IMR-90 (cell line): ENCODE data around the gene RANBP9. TPM values are rescaled to one million over a fixed set of nuclear protein-coding genes. Genes with fewer than 3 reads are reported as not detected.

Experiments
- ATAC-seq: fragments of 200-7000 bp; cut with Tn5 transposase; 2 replicates; pipeline ENCODE4 v1.9.1; 2020; ENCODE audit warnings: low read depth, mild to moderate bottlenecking, moderate library complexity
- BruUV-seq: library from RNA; stranded (reverse); fragments of 400-500 nt; replicated peaks from 2 replicates; lab custom pipeline; 2021; lab: Mats Ljungman, UMichigan
- CTCF ChIA-PET: fragments of 300-600 bp; formaldehyde crosslinking; extraction: SDS; loops from one replicate; lab custom pipeline; 2021; ENCODE audit warnings: antibody characterized with exemption; lab: Yijun Ruan, JAX
- POLR2A ChIA-PET: fragments of 300-600 bp; sonication (Branson Sonifier 250); formaldehyde crosslinking; loops from one replicate; lab custom pipeline; 2022; ENCODE audit warnings: antibody characterized with exemption; ENCODE audit not compliant: unreplicated experiment; lab: Charles Lee
- DNase-seq: peaks from one replicate; pipeline ENCODE4 v3.0.0; 2013
- H2AFZ ChIP-seq: replicated peaks from 2 replicates; pipeline ENCODE3; 2013; ENCODE audit warnings: low read length, mild to moderate bottlenecking; ENCODE audit not compliant: poor library complexity
- H2AK5ac ChIP-seq: 2 replicates; pipeline ENCODE4 v1.6.1; 2013; ENCODE audit warnings: low read depth, low read length, inconsistent platforms
- H2AK9ac ChIP-seq: replicated peaks from 2 replicates; pipeline ENCODE3; 2013; ENCODE audit warnings: mild to moderate bottlenecking, low read depth, low read length, moderate library complexity; ENCODE audit not compliant: poor library complexity
- H2BK120ac ChIP-seq: 2 replicates; pipeline ENCODE4 v1.6.1; 2013; ENCODE audit warnings: low read depth, low read length, inconsistent platforms
- H2BK15ac ChIP-seq: 3 replicates; pipeline ENCODE4 v1.6.1; 2013; ENCODE audit warnings: low read depth, low read length, inconsistent platforms
- H2BK20ac ChIP-seq: 2 replicates; pipeline ENCODE4 v1.6.1; 2013; ENCODE audit warnings: low read depth, mild to moderate bottlenecking, inconsistent platforms, low read length, moderate library complexity
- H2BK5ac ChIP-seq: 2 replicates; pipeline ENCODE4 v1.6.1; 2013; ENCODE audit warnings: mild to moderate bottlenecking, low read depth, low read length, inconsistent platforms; ENCODE audit not compliant: poor library complexity, severe bottlenecking
- H3K14ac ChIP-seq: replicated peaks from 2 replicates; pipeline ENCODE4 v1.6.1; 2013; ENCODE audit warnings: low read depth, low read length, inconsistent platforms
- H3K18ac ChIP-seq: 2 replicates; pipeline ENCODE4 v1.6.1; 2013; ENCODE audit warnings: low read depth, low read length, control low read depth
- H3K23ac ChIP-seq: 2 replicates; pipeline ENCODE4 v1.6.1; 2013; ENCODE audit warnings: low read depth, low read length, inconsistent platforms
- H3K27ac ChIP-seq: 2 replicates; pipeline ENCODE4 v1.5.1; 2013; ENCODE audit warnings: mild to moderate bottlenecking, control low read depth, low read length; ENCODE audit not compliant: insufficient read depth
- H3K27me3 ChIP-seq: 2 replicates; pipeline ENCODE4 v1.6.1; 2013; ENCODE audit warnings: low read length; ENCODE audit not compliant: control insufficient read depth, insufficient read depth
- H3K36me3 ChIP-seq: 2 replicates; pipeline ENCODE4 v1.6.1; 2013; ENCODE audit warnings: low read length, mixed read lengths; ENCODE audit not compliant: control insufficient read depth, insufficient read depth
- H3K4ac ChIP-seq: 2 replicates; pipeline ENCODE4 v1.6.1; 2013; ENCODE audit warnings: low read depth, low read length, inconsistent platforms
- H3K4me1 ChIP-seq: 2 replicates; pipeline ENCODE4 v1.6.1; 2013; ENCODE audit warnings: low read length, mixed read lengths; ENCODE audit not compliant: control insufficient read depth, insufficient read depth
- H3K4me2 ChIP-seq: 2 replicates; pipeline ENCODE4 v1.6.1; 2013; ENCODE audit warnings: low read depth, mild to moderate bottlenecking, control low read depth, low read length, moderate library complexity
- H3K4me3 ChIP-seq: 2 replicates; pipeline ENCODE4 v1.5.1; 2013; ENCODE audit warnings: low read depth, mild to moderate bottlenecking, control low read depth, low read length, moderate library complexity; ENCODE audit not compliant: insufficient read depth
- H3K56ac ChIP-seq: 2 replicates; pipeline ENCODE4 v1.6.1; 2013; ENCODE audit warnings: low read length, inconsistent platforms; ENCODE audit not compliant: insufficient read depth; ENCODE audit errors: extremely low read depth
- H3K79me1 ChIP-seq, 2 experiments: 2 replicates each; pipeline ENCODE4 v1.6.1; 2013; ENCODE audit warnings: low read length in 2 of 2, inconsistent platforms in 1 of 2, low read depth in 1 of 2
- H3K9ac ChIP-seq: 2 replicates; pipeline ENCODE4 v1.6.1; 2013; ENCODE audit warnings: low read depth, low read length, control low read depth
- H3K9me1 ChIP-seq: 2 replicates; pipeline ENCODE4 v1.6.1; 2013; ENCODE audit warnings: low read length, inconsistent platforms; ENCODE audit not compliant: insufficient read depth
- H3K9me3 ChIP-seq: 2 replicates; pipeline ENCODE4 v1.6.1; 2013; ENCODE audit warnings: low read length; ENCODE audit not compliant: control insufficient read depth, insufficient read depth
- H4K20me1 ChIP-seq: 2 replicates; pipeline ENCODE4 v1.6.1; 2013; ENCODE audit warnings: low read length, inconsistent platforms; ENCODE audit not compliant: insufficient read depth
- H4K5ac ChIP-seq: 2 replicates; pipeline ENCODE4 v1.6.1; 2013; ENCODE audit warnings: mild to moderate bottlenecking, low read depth, low read length, control low read depth
- H4K8ac ChIP-seq, 2 experiments: 2 replicates each; pipeline ENCODE4 v1.6.1; 2013; ENCODE audit warnings: low read depth in 2 of 2, low read length in 2 of 2, control low read depth in 1 of 2, inconsistent platforms in 1 of 2
- H4K91ac ChIP-seq: 2 replicates; pipeline ENCODE4 v1.6.1; 2013; ENCODE audit warnings: low read depth, low read length, inconsistent platforms; ENCODE audit not compliant: insufficient read depth
- BHLHE40 ChIP-seq: fragments of 150-350 bp; IDR thresholded peaks from 2 replicates; pipeline ENCODE4 v1.6.1; 2016; ENCODE audit warnings: mild to moderate bottlenecking, low read depth, low read length
- CEBPB ChIP-seq: IDR thresholded peaks from 2 replicates; pipeline ENCODE4 v1.6.1; 2012; ENCODE audit warnings: low read depth, low read length, improper control_type of control experiment
- CHD1 ChIP-seq: IDR thresholded peaks from 2 replicates; pipeline ENCODE4 v1.6.1; 2012; ENCODE audit warnings: low read depth, low read length, improper control_type of control experiment
- FOS ChIP-seq: fragments of 150-350 bp; IDR thresholded peaks from 2 replicates; pipeline ENCODE4 v1.6.1; 2016; ENCODE audit warnings: low read depth, low read length
- MAFK ChIP-seq: IDR thresholded peaks from 2 replicates; pipeline ENCODE4 v1.6.1; 2012; ENCODE audit warnings: low read depth, low read length, improper control_type of control experiment
- MAZ ChIP-seq: IDR thresholded peaks from 2 replicates; pipeline ENCODE4 v1.6.1; 2012; ENCODE audit warnings: low read depth, mild to moderate bottlenecking, low read length, improper control_type of control experiment, moderate library complexity, borderline replicate concordance
- POLR2A ChIP-seq: IDR thresholded peaks from 2 replicates; pipeline ENCODE4 v1.6.1; 2012; ENCODE audit warnings: mild to moderate bottlenecking, low read depth, low read length
- RAD21 ChIP-seq: IDR thresholded peaks from 2 replicates; pipeline ENCODE4 v1.6.1; 2012; ENCODE audit warnings: low read length, improper control_type of control experiment
- RCOR1 ChIP-seq: IDR thresholded peaks from 2 replicates; pipeline ENCODE4 v1.6.1; 2012; ENCODE audit warnings: mild to moderate bottlenecking, low read length, improper control_type of control experiment; ENCODE audit not compliant: insufficient replicate concordance
- SMC3 ChIP-seq: fragments of 150-350 bp; IDR thresholded peaks from 2 replicates; pipeline ENCODE4 v1.6.1; 2016; ENCODE audit warnings: low read depth, mild to moderate bottlenecking, antibody characterized with exemption, low read length, moderate library complexity
- WGBS, 2 experiments: methylation state at CpG; one replicate each; pipeline versions ENCODE4 v1.1.5 to v1.1.7; 2013; ENCODE audit warnings: missing lambda C conversion rate in 2 of 2; ENCODE audit not compliant: insufficient read length in 1 of 2; ENCODE audit errors: extremely low coverage in 2 of 2; 5-methylcytosine and 5-hydroxymethylcytosine counted together
- dilution Hi-C: fragments of 300-500 bp; cut with HindIII; formaldehyde crosslinking; loops from one replicate; pipeline ENCODE4 v1.14.3; 2018; ENCODE audit warnings: low sequenced_read_pairs; ENCODE audit not compliant: unreplicated experiment
- in situ Hi-C: fragments of 300-500 bp; cut with MboI; formaldehyde crosslinking; loops from 3 replicates; pipeline ENCODE4 v1.14.3; 2019; ENCODE audit warnings: low sequenced_read_pairs, inconsistent platforms, mixed read lengths
- intact Hi-C: fragments of 100-400 bp; cut with micrococcal nuclease; formaldehyde crosslinking; loops from 2 replicates; pipeline ENCODE4 v1.10.0; 2022
- polyA plus RNA-seq, 3 experiments: library from polyadenylated mRNA; depleted of rRNA; stranded (reverse); fragments of >200 nt; gene quantifications; 2 replicates each; pipeline ENCODE4 v1.2.3, GENCODE V29; 2012; ENCODE audit warnings: low replicate concordance in 1 of 3
- total RNA-seq: library from RNA; depleted of rRNA; stranded (reverse); fragments of >200 nt; gene quantifications from 2 replicates; pipeline ENCODE4 v1.2.3, GENCODE V29; 2012
- TF ChIP-seq, protein P1 (sequence below): fragments of 150-350 bp; IDR thresholded peaks from 2 replicates; pipeline ENCODE4 v1.6.1; 2016; ENCODE audit warnings: low read depth, mild to moderate bottlenecking, low read length, moderate library complexity, borderline replicate concordance
- TF ChIP-seq, protein P2 (sequence below): fragments of 150-350 bp; IDR thresholded peaks from 2 replicates; pipeline ENCODE4 v1.6.1; 2017; ENCODE audit warnings: mild to moderate bottlenecking, antibody characterized with exemption, low read length, low read depth

The RANBP9 gene
- total and polyA plus RNA-seq, 2 of the 4 experiments (the other 2 are of a cell fraction) = 17.7 to 27.8 TPM

DNA sequence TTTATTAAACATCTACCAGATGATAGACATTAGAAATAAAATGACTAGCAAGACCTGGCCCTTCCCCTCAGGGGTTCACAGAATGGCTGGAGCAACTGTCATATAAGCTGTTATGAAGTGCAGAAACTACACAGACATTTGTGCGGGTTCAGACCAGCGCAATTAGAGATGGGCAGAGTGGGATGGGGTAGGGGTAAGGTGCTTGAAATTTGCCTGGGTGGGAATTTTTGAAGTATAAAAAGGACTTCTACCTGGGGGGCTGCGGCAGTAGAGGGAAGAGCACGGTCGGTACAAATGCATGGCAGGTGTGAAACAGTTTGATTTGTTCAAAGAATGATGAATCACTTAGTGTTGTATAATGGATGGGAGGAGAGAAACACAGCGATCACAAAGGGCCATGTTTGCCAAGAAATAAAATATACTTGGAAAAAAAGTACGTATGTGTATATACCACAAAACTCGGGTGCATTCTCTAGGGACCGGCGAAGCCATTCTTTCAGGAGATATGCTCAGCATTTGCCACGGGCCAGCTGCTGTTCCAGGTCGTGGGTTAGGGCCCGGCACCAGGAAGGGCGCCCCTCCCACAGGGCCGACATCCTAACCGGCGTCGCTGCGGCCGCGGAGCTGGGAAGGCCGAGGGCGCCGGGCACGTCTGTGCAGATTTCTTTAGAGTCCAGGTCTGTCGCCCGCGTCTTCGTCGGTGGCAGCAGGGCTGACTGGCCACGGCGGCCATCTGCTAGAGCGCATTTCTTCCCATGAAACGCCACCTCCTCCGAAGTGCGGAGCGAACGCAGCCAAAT lies 97.3 kb downstream of the RANBP9 start (continued):
- TF ChIP-seq, protein P1, sequence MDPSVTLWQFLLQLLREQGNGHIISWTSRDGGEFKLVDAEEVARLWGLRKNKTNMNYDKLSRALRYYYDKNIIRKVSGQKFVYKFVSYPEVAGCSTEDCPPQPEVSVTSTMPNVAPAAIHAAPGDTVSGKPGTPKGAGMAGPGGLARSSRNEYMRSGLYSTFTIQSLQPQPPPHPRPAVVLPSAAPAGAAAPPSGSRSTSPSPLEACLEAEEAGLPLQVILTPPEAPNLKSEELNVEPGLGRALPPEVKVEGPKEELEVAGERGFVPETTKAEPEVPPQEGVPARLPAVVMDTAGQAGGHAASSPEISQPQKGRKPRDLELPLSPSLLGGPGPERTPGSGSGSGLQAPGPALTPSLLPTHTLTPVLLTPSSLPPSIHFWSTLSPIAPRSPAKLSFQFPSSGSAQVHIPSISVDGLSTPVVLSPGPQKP = no peak
- no peak for TF ChIP-seq CHD1

DNA sequence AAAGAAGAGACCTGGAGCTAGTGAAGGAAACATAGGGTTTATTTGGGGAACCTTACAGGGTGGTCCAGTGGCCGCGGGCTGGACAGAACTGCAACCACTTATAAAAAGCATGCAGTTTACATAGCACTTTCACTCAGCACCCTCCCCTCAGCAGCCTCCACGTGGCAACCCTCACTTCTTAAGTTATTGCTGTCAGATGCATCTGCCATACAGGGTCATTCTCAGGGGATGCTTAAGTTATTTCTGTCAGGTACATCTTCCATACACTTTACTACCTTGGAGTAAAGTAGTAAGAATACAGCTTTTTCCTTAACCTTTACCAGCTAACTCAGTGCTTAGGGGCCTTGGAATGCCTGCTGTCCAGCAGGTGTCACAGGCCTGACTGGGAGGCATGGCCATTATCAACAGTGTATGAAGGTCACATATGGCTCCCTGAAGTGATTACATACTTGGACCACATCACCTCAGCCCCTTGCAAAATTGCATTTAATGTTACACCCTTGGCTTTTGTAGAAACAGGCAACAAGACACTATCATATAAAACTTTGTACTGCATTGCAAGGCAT lies 98.5 kb downstream of the RANBP9 start:
- POLR2A ChIA-PET = no interaction called here
- 0 out of 2 replicates have a peak overlapping the region, but pooled peaks have one; percentile 4 for H3K23ac ChIP-seq
- intact Hi-C loops = no loop called here
- no peak overlapping the region for H2AFZ ChIP-seq
- H3K4ac ChIP-seq = no peak overlapping the region
- no peak overlapping the region for H2BK120ac ChIP-seq
- H3K9ac ChIP-seq = no peak overlapping the region
- no peak overlapping the region for H2BK15ac ChIP-seq
- peaks cover 9% of the 10 kb centered on the region; the same call in 1 of the 2 replicates for H4K20me1 ChIP-seq
- H2AK5ac ChIP-seq = peak overlapping the region; percentile 60; the same call in 1 of the 2 replicates
- H3K4me2 ChIP-seq = no peak overlapping the region
- in situ Hi-C loops = no loop called here
- CTCF ChIA-PET = no interaction called here
- no peak overlapping the region for H2AK9ac ChIP-seq
- peaks cover 15 to 32% of the 10 kb centered on the region in 2 experiments for H3K79me1 ChIP-seq
- H3K14ac ChIP-seq = no peak overlapping the region
- no peak overlapping the region for H4K91ac ChIP-seq
- no peaks in the 10 kb centered on the region for H3K9me3 ChIP-seq
- H3K56ac ChIP-seq = no peak overlapping the region
- H4K8ac ChIP-seq = no peak overlapping the region
- dilution Hi-C loops = no loop called here
- H3K18ac ChIP-seq = no peak overlapping the region
- peaks cover 4% of the 10 kb centered on the region for H3K36me3 ChIP-seq
- no peak overlapping the region for H3K4me3 ChIP-seq
- no CpG with 5 or more reads among the region's 3 CpGs for WGBS, 2 experiments
- no TSS peak for BruUV-seq
- H2BK5ac ChIP-seq = no peak overlapping the region
- no peak overlapping the region for H4K5ac ChIP-seq
- 0 out of 2 replicates have a peak, but pooled peaks cover 5% of the 10 kb centered on the region for H3K9me1 ChIP-seq
- ATAC-seq (no peak), DNase-seq (no peak)
- H3K27ac ChIP-seq = no peak overlapping the region
- peaks cover 5% of the 10 kb centered on the region; the same call in 1 of the 2 replicates for H3K4me1 ChIP-seq
- H2BK20ac ChIP-seq = no peak overlapping the region
- H3K27me3 ChIP-seq = no peaks in the 10 kb centered on the region
- TF ChIP-seq CHD1 = no peak
- no peak for TF ChIP-seq RCOR1
- no peak for TF ChIP-seq MAFK
- TF ChIP-seq BHLHE40 = no peak
- TF ChIP-seq MAZ = no peak
- TF ChIP-seq FOS = no peak
- no peak for TF ChIP-seq CEBPB
- TF ChIP-seq POLR2A = no peak
- TF ChIP-seq, protein P1 = no peak
- TF ChIP-seq, protein P2, sequence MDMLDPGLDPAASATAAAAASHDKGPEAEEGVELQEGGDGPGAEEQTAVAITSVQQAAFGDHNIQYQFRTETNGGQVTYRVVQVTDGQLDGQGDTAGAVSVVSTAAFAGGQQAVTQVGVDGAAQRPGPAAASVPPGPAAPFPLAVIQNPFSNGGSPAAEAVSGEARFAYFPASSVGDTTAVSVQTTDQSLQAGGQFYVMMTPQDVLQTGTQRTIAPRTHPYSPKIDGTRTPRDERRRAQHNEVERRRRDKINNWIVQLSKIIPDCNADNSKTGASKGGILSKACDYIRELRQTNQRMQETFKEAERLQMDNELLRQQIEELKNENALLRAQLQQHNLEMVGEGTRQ = no peak
- TF ChIP-seq SMC3 = no peak
- no peak for TF ChIP-seq RAD21
